Endothelial cell of umbilical vein (primary cell): Measurements from ENCODE around the gene ZNF12. TPM values are rescaled to one million over a fixed set of nuclear protein-coding genes. Genes with fewer than 3 reads are reported as not detected.

Experiments used
- BruUV-seq: library from RNA; stranded (reverse); fragments of 400-500 nt; replicated peaks from 2 replicates; lab custom pipeline; 2021; lab: Mats Ljungman, UMichigan
- CTCF ChIA-PET: fragments of 300-600, 350-600 bp; sonication (Branson Sonifier 250); formaldehyde crosslinking; loops from one replicate; lab custom pipeline; 2021; ENCODE audit warnings: antibody characterized with exemption, inconsistent platforms; lab: Charles Lee
- POLR2A ChIA-PET: fragments of 300-600, 350-600 bp; sonication (Branson Sonifier 250); formaldehyde crosslinking; loops from one replicate; lab custom pipeline; 2021; ENCODE audit warnings: antibody characterized with exemption, inconsistent platforms; lab: Charles Lee
- DNase-seq: peaks from one replicate; pipeline ENCODE4 v3.0.0-alpha.2; 2011; ENCODE audit warnings: low read depth, low spot score
- FAIRE-seq: peaks from 2 replicates; lab custom pipeline; 2011; peaks lifted over from hg19 to GRCh38; lab: Jason Lieb, UNC
- H2AFZ ChIP-seq: 2 replicates; pipeline ENCODE4 v1.6.0; 2012; ENCODE audit warnings: low read depth, low read length, control low read depth, inconsistent platforms
- H3K27ac ChIP-seq: 2 replicates; pipeline ENCODE4 v1.5.1; 2011; ENCODE audit warnings: low read depth, mild to moderate bottlenecking, control low read depth, low read length, moderate library complexity; ENCODE audit not compliant: insufficient read depth
- H3K27me3 ChIP-seq, 2 experiments: 2 replicates each; pipeline versions ENCODE4 v1.6.0 to v1.6.1; 2011; ENCODE audit warnings: low read length in 2 of 2, mixed read lengths in 1 of 2; ENCODE audit not compliant: control insufficient read depth in 2 of 2, insufficient read depth in 2 of 2
- H3K36me3 ChIP-seq, 2 experiments: 2 replicates in 1 of 2; 3 replicates in 1 of 2; pipeline ENCODE4 v1.5.1; 2011; ENCODE audit warnings: low read length in 2 of 2, mild to moderate bottlenecking in 1 of 2, moderate library complexity in 1 of 2; ENCODE audit not compliant: control insufficient read depth in 2 of 2, insufficient read depth in 2 of 2; ENCODE audit errors: extremely low read depth in 1 of 2
- H3K4me1 ChIP-seq: 3 replicates; pipeline ENCODE4 v1.5.1; 2011; ENCODE audit warnings: mild to moderate bottlenecking, low read length; ENCODE audit not compliant: control insufficient read depth, insufficient read depth; ENCODE audit errors: extremely low read depth
- H3K4me2 ChIP-seq: 2 replicates; pipeline ENCODE4 v1.6.1; 2011; ENCODE audit warnings: low read length, control low read depth, mixed read lengths; ENCODE audit not compliant: insufficient read depth
- H3K4me3 ChIP-seq, 3 experiments: fragments of 200-600 bp in 1 of 3; sonication (generic), shearing (Covaris generic) in 1 of 3; replicated peaks in 1 of 3; 2 replicates each; pipeline ENCODE4 v1.5.1; 2011 to 2016; ENCODE audit warnings: control low read depth in 3 of 3, low read length in 3 of 3, mild to moderate bottlenecking in 2 of 3, inconsistent platforms in 1 of 3, low read depth in 1 of 3, moderate library complexity in 1 of 3; ENCODE audit not compliant: insufficient read depth in 1 of 3
- H3K79me2 ChIP-seq: 2 replicates; pipeline ENCODE4 v1.6.0; 2012; ENCODE audit warnings: low read length, inconsistent platforms; ENCODE audit not compliant: control insufficient read depth, insufficient read depth
- H3K9ac ChIP-seq: replicated peaks from 2 replicates; pipeline ENCODE3; 2011; ENCODE audit warnings: low read length, control low read depth; ENCODE audit not compliant: insufficient read depth; ENCODE audit errors: extremely low read depth
- H3K9me1 ChIP-seq: replicated peaks from 3 replicates; pipeline ENCODE4 v1.6.0; 2011; ENCODE audit warnings: mild to moderate bottlenecking, low read length; ENCODE audit not compliant: control insufficient read depth, insufficient read depth; ENCODE audit errors: extremely low read depth
- H3K9me3 ChIP-seq: replicated peaks from 2 replicates; pipeline ENCODE4 v1.5.1; 2012; ENCODE audit warnings: low read length, inconsistent platforms; ENCODE audit not compliant: control insufficient read depth, insufficient read depth
- H4K20me1 ChIP-seq: replicated peaks from 2 replicates; pipeline ENCODE3; 2011; ENCODE audit warnings: mild to moderate bottlenecking, low read length; ENCODE audit not compliant: control insufficient read depth, insufficient read depth; ENCODE audit errors: extremely low read depth
- EZH2 ChIP-seq: IDR thresholded peaks from 2 replicates; pipeline ENCODE4 v1.6.1; 2012; ENCODE audit warnings: borderline replicate concordance, low read depth, mild to moderate bottlenecking, moderate library complexity, low read length, inconsistent platforms; ENCODE audit not compliant: severe bottlenecking
- FOS ChIP-seq: IDR thresholded peaks from 2 replicates; pipeline ENCODE4 v1.6.1; 2011; ENCODE audit warnings: mild to moderate bottlenecking, low read length, moderate library complexity, borderline replicate concordance; ENCODE audit not compliant: insufficient read depth
- GATA2 ChIP-seq: IDR thresholded peaks from 2 replicates; pipeline ENCODE4 v1.7.0; 2011; ENCODE audit warnings: low read depth, mild to moderate bottlenecking, moderate library complexity, mixed read lengths, low read length; ENCODE audit not compliant: insufficient read length, insufficient read depth
- JUN ChIP-seq: IDR thresholded peaks from 2 replicates; pipeline ENCODE4 v1.6.1; 2011; ENCODE audit warnings: borderline replicate concordance, low read depth; ENCODE audit not compliant: insufficient read length, insufficient read depth
- MYC ChIP-seq: IDR thresholded peaks from one replicate; pipeline ENCODE4 v1.6.1; 2011; ENCODE audit warnings: mild to moderate bottlenecking, low read depth, low read length
- POLR2A ChIP-seq: IDR thresholded peaks from 2 replicates; pipeline ENCODE4 v1.6.1; 2012; ENCODE audit warnings: low read depth, mild to moderate bottlenecking, control low read depth, low read length
- POLR2AphosphoS5 ChIP-seq: IDR thresholded peaks from 2 replicates; pipeline ENCODE4 v1.6.1; 2012; ENCODE audit warnings: low read depth, mild to moderate bottlenecking, control low read depth, low read length, moderate library complexity; ENCODE audit not compliant: insufficient read depth
- dilution Hi-C: fragments of 300-500 bp; cut with MboI; formaldehyde crosslinking; loops from one replicate; pipeline ENCODE4 v1.15.0; 2019; ENCODE audit warnings: low sequenced_read_pairs; ENCODE audit not compliant: extremely low pct_ligation_motif_present
- intact Hi-C: fragments of 100-400 bp; cut with micrococcal nuclease; formaldehyde crosslinking; loops from one replicate; pipeline ENCODE4 v1.10.0; 2022
- polyA plus RNA-seq, 4 experiments: library from polyadenylated mRNA; depleted of rRNA in 3 of 4; stranded (reverse) in 3 of 4; unstranded in 1 of 4; fragments of >200 nt; gene quantifications; 2 replicates each; pipeline versions ENCODE4 v1.2.1 to v1.2.3, GENCODE V29; 2011 to 2012; ENCODE audit warnings: missing spikeins in 1 of 4
- total RNA-seq: library from RNA; stranded (reverse); gene quantifications from 2 replicates; pipeline ENCODE4 v1.2.3, GENCODE V29; 2021
- TF ChIP-seq, protein P1 (sequence below): IDR thresholded peaks from 2 replicates; pipeline ENCODE4 v1.6.1; 2011; ENCODE audit not compliant: insufficient read depth, insufficient read length
- TF ChIP-seq, protein P2 (sequence below), 2 donors: IDR thresholded peaks; 1 replicate in 1 of 2; 2 replicates in 1 of 2; pipeline ENCODE4 v1.5.1; 2011; ENCODE audit warnings: low read length in 2 of 2, mild to moderate bottlenecking in 2 of 2, moderate library complexity in 2 of 2, control low read depth in 1 of 2, inconsistent platforms in 1 of 2, low read depth in 1 of 2; ENCODE audit not compliant: insufficient read depth in 1 of 2; ENCODE audit errors: extremely low read depth in 1 of 2

The ZNF12 gene
- total and polyA plus RNA-seq, 2 donors (not counting 3 experiments of a cell fraction or from before 2014, with no cell fraction given) = 5.0 to 13.4 TPM

DNA sequence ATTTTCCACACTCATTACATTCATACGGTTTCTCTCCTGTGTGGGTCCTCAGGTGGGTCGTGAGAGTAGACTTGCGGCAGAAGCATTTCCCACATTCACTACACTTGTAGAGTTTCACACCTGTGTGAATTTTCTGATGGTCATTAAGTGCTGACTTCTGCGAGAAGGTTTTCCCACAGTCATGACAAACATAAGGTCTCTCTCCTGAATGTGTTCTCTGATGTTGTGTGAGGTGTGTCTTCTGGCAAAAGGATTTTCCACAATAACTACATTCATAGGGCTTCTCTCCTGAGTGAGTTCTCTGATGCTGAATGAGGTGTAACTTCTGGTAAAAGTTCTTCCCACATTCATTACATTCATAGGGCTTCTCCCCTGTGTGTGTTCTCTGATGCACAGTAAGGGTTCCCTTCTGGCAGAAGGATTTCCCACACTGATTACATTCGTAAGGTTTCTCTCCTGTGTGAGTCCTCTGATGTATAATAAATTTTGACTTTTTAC is 15.1 kb downstream of the ZNF12 start:
- no peaks in the 10 kb centered on the region for H4K20me1 ChIP-seq
- dilution Hi-C loops (no loop called here), intact Hi-C loops (no loop called here)
- FAIRE-seq = no peak
- no peaks in the 10 kb centered on the region for H3K27me3 ChIP-seq
- DNase-seq = peak; percentile 8
- H3K36me3 ChIP-seq = peaks cover 49 to 57% of the 10 kb centered on the region in 2 experiments
- H3K4me3 ChIP-seq = no peak overlapping the region
- no peak for TF ChIP-seq GATA2
- no peak for TF ChIP-seq MYC
- TF ChIP-seq, protein P1, sequence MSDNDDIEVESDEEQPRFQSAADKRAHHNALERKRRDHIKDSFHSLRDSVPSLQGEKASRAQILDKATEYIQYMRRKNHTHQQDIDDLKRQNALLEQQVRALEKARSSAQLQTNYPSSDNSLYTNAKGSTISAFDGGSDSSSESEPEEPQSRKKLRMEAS = no peak
- no peak for TF ChIP-seq POLR2A
- no peak for TF ChIP-seq JUN
- no peak for TF ChIP-seq EZH2
- TF ChIP-seq, protein P2, sequence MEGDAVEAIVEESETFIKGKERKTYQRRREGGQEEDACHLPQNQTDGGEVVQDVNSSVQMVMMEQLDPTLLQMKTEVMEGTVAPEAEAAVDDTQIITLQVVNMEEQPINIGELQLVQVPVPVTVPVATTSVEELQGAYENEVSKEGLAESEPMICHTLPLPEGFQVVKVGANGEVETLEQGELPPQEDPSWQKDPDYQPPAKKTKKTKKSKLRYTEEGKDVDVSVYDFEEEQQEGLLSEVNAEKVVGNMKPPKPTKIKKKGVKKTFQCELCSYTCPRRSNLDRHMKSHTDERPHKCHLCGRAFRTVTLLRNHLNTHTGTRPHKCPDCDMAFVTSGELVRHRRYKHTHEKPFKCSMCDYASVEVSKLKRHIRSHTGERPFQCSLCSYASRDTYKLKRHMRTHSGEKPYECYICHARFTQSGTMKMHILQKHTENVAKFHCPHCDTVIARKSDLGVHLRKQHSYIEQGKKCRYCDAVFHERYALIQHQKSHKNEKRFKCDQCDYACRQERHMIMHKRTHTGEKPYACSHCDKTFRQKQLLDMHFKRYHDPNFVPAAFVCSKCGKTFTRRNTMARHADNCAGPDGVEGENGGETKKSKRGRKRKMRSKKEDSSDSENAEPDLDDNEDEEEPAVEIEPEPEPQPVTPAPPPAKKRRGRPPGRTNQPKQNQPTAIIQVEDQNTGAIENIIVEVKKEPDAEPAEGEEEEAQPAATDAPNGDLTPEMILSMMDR (IDR thresholded peaks at IDR 0.05; ENCODE audit: extremely low read depth in 1 of 2, insufficient read depth in 1 of 2, low read depth in 1 of 2, low read length in 2 of 2) = no peak
- TF ChIP-seq POLR2AphosphoS5 = no peak
- no peak for TF ChIP-seq FOS
- H3K4me1 ChIP-seq = no peaks in the 10 kb centered on the region
- POLR2A ChIA-PET = no interaction called here
- H3K27ac ChIP-seq = no peak overlapping the region
- H3K9me3 ChIP-seq = peaks cover 50% of the 10 kb centered on the region
- CTCF ChIA-PET = no interaction called here
- H2AFZ ChIP-seq = no peak overlapping the region
- no peaks in the 10 kb centered on the region for H3K79me2 ChIP-seq
- no peak overlapping the region for H3K9ac ChIP-seq
- H3K4me2 ChIP-seq = no peak overlapping the region
- H3K9me1 ChIP-seq = no peaks in the 10 kb centered on the region
- no TSS peak for BruUV-seq
